ENCODE measurements around the gene PARD3.

Gene PARD3

GRCh38 chr10:34316154-34316553 lies 498.9 kb downstream of the PARD3 start:
- no peak for DNase-seq

DNA sequence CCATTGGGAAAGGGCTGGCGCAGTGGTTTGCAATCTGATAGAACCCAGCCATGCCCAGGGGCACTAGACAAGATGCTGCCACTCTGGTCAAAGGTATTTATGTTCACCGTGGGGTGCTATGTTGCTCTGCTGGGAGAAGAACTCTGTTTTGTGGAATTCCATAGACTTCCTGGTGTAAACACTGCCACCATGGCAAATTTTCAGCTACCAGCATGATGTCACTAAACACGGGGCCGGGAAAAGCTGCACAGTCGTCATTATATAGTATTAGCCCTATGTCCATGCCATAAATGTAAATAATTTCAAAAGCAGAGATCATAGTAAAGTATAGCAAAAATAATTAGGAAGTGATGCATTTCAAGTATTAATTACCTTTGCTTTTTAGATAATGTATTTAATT lies 500.6 kb downstream of the PARD3 start:
- DNase-seq = no peak

GRCh38 chr10:34313888-34314287 lies 501.2 kb downstream of the PARD3 start:
- no peak for DNase-seq

DNA sequence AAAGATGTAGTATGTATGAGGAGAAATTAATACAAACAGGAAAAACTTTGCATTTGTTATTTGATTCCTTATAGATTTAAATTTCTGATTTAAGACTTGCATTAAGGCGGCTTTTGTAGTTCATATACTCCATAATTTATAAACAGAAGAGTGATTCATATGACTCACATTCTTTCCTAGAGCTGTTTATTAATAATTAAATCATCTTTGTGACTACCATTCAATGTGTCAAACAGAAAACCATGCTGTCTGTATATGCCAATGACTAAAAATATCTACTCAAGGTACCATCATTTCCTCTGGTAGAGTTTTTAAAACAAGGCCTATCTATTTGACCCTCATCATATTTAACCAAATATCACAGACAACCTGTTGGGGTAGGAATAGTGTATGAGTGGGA lies 501.7 kb downstream of the PARD3 start:
- DNase-seq = no peak

GRCh38 chr10:34311679-34312078 lies 503.4 kb downstream of the PARD3 start:
- DNase-seq = no peak

GRCh38 chr10:34310234-34310633 lies 504.9 kb downstream of the PARD3 start:
- no peak for DNase-seq

GRCh38 chr10:34305189-34305588 lies 509.9 kb downstream of the PARD3 start:
- DNase-seq = no peak

DNA sequence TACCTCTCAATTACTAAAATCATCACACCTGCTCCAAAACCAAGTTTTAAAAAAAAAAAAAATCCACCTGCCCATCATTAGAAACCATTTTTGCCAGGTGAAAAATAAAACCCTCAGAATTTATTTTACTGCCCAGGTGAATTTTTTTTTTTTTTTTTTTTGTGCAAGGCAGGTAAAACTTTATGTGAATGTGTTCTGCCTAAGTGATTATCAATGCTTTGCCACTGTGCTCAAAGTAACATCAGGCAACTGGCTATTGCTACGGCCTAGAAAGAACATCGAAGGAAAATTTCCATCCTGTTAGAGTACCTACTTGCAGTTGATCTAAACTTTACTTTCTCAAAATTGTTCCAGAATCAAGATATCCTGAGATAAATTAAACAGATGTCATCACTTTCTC lies 512.1 kb downstream of the PARD3 start:
- DNase-seq = no peak

DNA sequence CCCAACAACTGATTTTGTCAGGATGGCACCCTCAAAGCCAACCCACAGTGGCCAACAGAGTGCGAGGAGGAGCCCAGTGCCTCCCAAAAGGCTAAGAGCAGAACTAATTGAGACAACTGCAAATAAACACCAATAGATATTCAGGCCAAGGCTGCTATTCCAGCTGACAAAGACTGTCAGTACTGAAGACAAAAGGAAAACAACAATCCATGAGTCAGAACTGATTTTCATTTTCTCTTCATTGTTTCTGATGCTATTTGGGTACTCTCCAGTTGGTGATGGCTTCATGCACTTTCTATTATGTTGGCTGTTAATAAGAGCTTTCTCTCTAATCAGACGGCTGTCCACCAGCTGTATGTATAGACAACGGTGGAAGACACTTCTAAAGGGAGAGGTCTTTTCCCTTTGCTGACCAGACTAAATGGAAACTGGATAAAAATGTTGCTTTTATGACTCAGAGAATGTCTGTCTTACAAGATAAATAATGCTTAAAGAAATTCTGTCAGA lies 515.9 kb downstream of the PARD3 start:
- DNase-seq = no peak

DNA sequence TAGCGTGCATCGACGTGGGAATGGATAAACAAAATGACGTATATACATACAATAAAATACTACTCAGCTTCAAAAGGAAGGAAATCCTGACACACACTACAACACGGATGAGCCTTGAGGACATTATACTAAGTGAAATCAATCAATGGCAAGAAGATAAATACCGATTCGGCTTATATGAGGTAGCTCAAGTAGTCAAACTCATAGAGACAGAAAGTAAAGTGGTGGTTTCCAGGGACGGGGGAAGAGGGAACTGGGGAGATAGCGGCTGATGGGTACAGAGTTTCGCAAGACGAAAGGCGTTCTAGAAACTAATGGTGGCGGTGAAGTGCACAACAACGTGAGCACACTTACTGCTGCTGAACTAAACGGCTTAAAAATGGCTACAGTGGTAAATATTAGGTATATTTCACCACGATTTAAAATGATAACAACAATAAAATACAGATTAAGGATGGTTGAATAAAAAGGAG lies 516.7 kb downstream of the PARD3 start:
- no peak for DNase-seq

GRCh38 chr10:34297541-34298345 lies 517.4 kb downstream of the PARD3 start:
- no peak for DNase-seq

GRCh38 chr10:34295142-34295548 lies 520.0 kb downstream of the PARD3 start:
- no peak for DNase-seq

DNA sequence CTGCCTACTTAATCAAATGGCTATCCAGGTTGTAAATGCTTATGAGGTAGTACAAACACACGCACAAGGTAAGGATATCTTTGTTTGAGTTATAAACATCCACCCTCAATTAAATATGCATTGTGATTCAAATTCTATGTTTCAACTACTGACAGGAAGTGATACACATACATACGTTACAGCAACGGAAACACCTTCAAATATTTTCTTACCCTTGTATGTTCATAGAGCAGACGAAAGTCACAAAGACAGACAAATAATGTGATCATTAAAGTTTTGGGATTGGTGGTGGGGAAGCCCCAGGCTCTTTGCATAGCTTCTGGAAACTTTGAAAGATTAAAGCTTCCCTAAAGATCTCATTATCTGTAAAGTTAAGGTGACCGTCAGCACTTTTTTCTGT lies 521.0 kb downstream of the PARD3 start:
- DNase-seq = no peak

GRCh38 chr10:34292675-34293074 lies 522.4 kb downstream of the PARD3 start:
- DNase-seq = peak; percentile 6

- no peak for DNase-seq
Observed at GRCh38 chr10:34292194-34292565, 522.9 kb downstream of the PARD3 start.

DNA sequence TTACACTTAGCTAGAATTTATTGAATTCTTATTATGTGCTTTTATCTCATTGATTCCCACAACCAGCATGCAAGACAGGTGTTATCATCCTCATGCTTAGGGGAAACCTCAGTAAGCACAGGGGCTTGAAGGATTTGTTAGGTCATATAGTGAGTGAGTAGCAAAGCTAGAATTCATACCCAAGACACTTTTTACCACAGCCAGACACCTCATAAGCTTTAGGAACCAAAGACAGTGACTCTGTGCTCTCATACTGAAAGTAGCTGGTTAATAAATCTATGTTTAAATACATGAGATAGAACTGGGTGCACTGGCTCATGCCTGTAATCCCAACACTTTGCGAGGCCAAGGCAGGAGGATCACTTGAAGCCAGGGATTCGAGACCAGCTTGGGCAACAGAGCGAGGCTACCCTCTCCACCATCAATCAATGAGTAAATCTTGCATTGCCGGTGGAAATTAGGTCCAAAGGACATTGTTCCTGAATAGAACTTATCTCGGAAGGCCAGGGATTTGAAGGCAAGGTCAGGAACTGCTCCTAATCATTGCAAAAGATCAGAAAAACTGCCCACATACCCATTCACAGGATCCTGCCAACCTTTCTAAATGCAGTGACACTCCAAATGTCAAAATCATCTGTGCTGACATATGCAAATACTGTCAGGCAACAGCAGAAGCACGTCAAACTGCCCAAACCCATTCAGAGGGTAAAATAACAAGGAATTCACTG lies 523.5 kb downstream of the PARD3 start:
- no peak for DNase-seq

GRCh38 chr10:34290412-34291081 lies 524.5 kb downstream of the PARD3 start:
- no peak for DNase-seq

- DNase-seq = no peak
Observed at GRCh38 chr10:34288634-34289033, 526.5 kb downstream of the PARD3 start.

DNA sequence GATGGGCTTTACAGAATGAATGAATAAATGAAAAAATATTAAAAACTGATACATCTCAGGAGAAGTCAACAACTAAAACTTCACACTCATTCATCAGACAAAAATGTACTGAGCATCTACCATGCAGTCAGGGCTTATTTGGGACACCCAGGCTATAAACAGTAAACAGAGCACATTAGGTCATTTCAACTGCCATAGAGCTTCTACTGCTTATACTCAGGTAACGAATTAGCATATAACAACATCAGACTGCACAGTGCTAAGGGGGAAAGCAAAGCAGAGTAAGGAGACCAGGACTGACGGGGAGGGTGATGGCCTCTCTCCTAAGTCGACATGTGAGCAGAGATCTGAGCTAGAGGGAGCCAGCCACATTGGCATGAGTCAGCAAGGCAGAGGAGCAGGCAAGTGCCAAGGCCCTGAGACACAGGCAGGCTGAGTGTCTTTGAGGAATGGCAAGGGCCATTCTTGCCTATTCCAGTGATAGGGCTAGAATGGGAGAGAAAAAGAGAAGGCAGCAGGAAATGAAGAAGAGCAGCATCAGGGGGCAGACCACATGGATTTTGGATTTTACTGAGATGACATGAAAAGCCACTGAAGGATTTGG lies 528.9 kb downstream of the PARD3 start:
- no peak for DNase-seq

GRCh38 chr10:34281661-34282582 lies 533.2 kb downstream of the PARD3 start:
- DNase-seq = no peak

DNA sequence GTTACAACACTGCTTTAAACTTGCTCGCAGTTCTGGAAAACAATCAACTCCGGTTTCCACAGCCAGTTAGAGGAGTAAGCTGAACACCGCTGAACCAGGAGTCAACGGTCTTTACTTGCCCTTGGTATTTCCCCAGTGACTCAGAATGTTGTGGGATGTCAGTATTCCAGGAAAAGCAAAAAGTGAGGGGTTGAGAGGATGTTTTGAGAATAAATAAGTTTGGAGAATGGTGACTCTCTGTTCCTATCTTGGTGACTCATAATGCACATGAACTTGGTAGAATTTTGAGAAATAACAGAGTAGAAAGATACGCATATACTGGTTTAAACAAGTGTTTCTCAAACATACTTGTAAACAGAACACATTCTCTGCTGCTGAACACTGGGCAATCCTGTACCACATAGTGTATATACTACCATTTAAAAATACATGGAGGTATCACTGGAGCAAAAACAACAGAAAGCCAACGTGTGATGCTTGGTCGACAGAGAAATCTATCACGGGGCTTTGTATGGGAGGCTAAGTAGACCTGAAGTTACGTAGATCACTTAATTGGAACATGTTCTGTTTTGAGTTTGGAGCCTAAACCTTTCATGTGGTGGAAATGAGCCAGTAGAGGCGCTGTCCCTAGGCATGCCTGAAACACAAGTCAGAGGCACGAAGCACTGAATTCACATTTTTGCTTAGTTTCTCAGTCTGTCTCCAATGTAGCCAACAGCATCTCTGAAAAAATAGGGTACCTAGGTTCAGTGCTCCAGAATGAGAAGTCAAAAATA lies 534.3 kb downstream of the PARD3 start:
- DNase-seq = no peak
